ENCODE measurements around the gene TBX19. TPM values are rescaled to one million over a fixed set of nuclear protein-coding genes. Genes with fewer than 3 reads are reported as not detected.

The TBX19 gene
- total RNA-seq, 6 experiments from 2014 or later: 0.43 to 0.68 (median 0.56) TPM

GRCh38 chr1:168360151-168361021, 79.7 kb downstream of the TBX19 start:
- ATAC-seq: no peak

GRCh38 chr1:168361252-168361651, 80.6 kb downstream of the TBX19 start:
- no peaks in the 10 kb centered on the region for H3K4me1 ChIP-seq
- ATAC-seq (no peak), DNase-seq (no peak)
- H3K27me3 ChIP-seq: no peaks in the 10 kb centered on the region
- intact Hi-C loops (cut with DNase I): no loop called here
- no peaks in the 10 kb centered on the region for H3K9me3 ChIP-seq
- 64% methylated on average over 2 of the region's 2 CpGs for WGBS (ENCODE audit: insufficient coverage, low coverage, low lambda C conversion rate, missing lambda C conversion rate)
- no peak overlapping the region for H3K27ac ChIP-seq
- no peaks in the 10 kb centered on the region for H3K36me3 ChIP-seq
- no peak overlapping the region for H3K4me3 ChIP-seq
- TF ChIP-seq POLR2A (IDR thresholded peaks at IDR 0.05): no peak
- no peak for TF ChIP-seq CTCF (IDR thresholded peaks at IDR 0.05)

More at GRCh38 chr1:168360151-168361021, 79.7 kb downstream of the TBX19 start:
- Histone ChIP-seq H3K27ac (no peak overlapping the region), H3K9me3 (no peaks in the 10 kb centered on the region), H3K27me3 (no peaks in the 10 kb centered on the region), H3K4me3 (no peak overlapping the region), H3K4me1 (no peaks in the 10 kb centered on the region), H3K36me3 (no peaks in the 10 kb centered on the region)
- 71% methylated on average over 7 of the region's 7 CpGs for WGBS (ENCODE audit: insufficient coverage, low coverage, low lambda C conversion rate, missing lambda C conversion rate)
- DNase-seq: no peak
- intact Hi-C loops (cut with DNase I): no loop called here
- TF ChIP-seq CTCF (IDR thresholded peaks at IDR 0.05): no peak

GRCh38 chr1:168362991-168363390, 82.3 kb downstream of the TBX19 start:
- intact Hi-C loops (cut with DNase I): no loop called here
- H3K27me3 ChIP-seq: no peaks in the 10 kb centered on the region
- H3K36me3 ChIP-seq: no peaks in the 10 kb centered on the region
- H3K4me1 ChIP-seq: no peaks in the 10 kb centered on the region
- TF ChIP-seq CTCF (IDR thresholded peaks at IDR 0.05): no peak
- no peak for TF ChIP-seq POLR2A (IDR thresholded peaks at IDR 0.05)
- no peaks in the 10 kb centered on the region for H3K9me3 ChIP-seq
- 60% methylated on average over 4 of the region's 4 CpGs for WGBS (ENCODE audit: insufficient coverage, low coverage, low lambda C conversion rate, missing lambda C conversion rate)
- no peak overlapping the region for H3K4me3 ChIP-seq
- no peak for DNase-seq
- ATAC-seq: peak in 3 of 4 donors; percentile 22 to 49 (median 45)
- no peak overlapping the region for H3K27ac ChIP-seq

Small RNA genes lying within 50 kb of the gene (small RNA-seq; reads per million reads assigned to genes)
- 0 reads per million in 2 experiments for gene RNU6-1310P

Other genes starting within 250 kb of the TBX19 start
- 1 to 10 TPM in 1 of 6 experiments, under 1 TPM in 5; 0.43 to 1.4 (median 0.48) TPM for gene GPR161, start 143.9 kb upstream of the TBX19 start, total RNA-seq
- 10 to 100 TPM; 12.1 to 24.1 (median 15.7) TPM for gene TIPRL, start 101.9 kb upstream of the TBX19 start, total RNA-seq
- gene SFT2D2, start 54.9 kb upstream of the TBX19 start, total RNA-seq: 10 to 100 TPM; 26.5 to 35.4 (median 29.8) TPM

All from right lobe of liver (tissue), 6 donors.